HepG2 (cell line): ENCODE measurements around the gene GLRA3. TPM values are rescaled to one million over a fixed set of nuclear protein-coding genes. Genes with fewer than 3 reads are reported as not detected.

Experiments
- ATAC-seq: fragments of 200-7000 bp; cut with Tn5 transposase; 3 replicates; pipeline ENCODE4 v1.9.1; 2020; ENCODE audit warnings: mild to moderate bottlenecking, moderate library complexity
- BruUV-seq: library from RNA; stranded (reverse); fragments of 400-500 nt; replicated peaks from 2 replicates; lab custom pipeline; 2021; lab: Mats Ljungman, UMichigan
- CTCF ChIA-PET: fragments of 300-600 bp; formaldehyde crosslinking; extraction: SDS; loops from one replicate; lab custom pipeline; 2021; ENCODE audit warnings: low total read pairs, inconsistent platforms, low intra/inter-chr PET ratio; lab: Yijun Ruan, JAX
- POLR2A ChIA-PET: fragments of 350-600 bp; sonication (Branson Sonifier 250); formaldehyde crosslinking; loops from one replicate; lab custom pipeline; 2020; ENCODE audit warnings: antibody characterized with exemption, inconsistent platforms; lab: Yijun Ruan, JAX
- DNase-seq: peaks from one replicate; pipeline ENCODE4 v3.0.0-alpha.2; 2015; ENCODE audit warnings: low spot score
- FAIRE-seq: peaks from 3 replicates; lab custom pipeline; 2011; peaks lifted over from hg19 to GRCh38; lab: Jason Lieb, UNC
- H2AFZ ChIP-seq: one replicate; pipeline ENCODE4 v1.6.1; 2011; ENCODE audit warnings: low read length, inconsistent platforms
- H3K27ac ChIP-seq: fragments of 300-600 bp; 3 replicates; pipeline ENCODE4 v1.8.0; 2011; ENCODE audit warnings: mixed run types, mild to moderate bottlenecking, mixed read lengths, low read length, inconsistent platforms; ENCODE audit not compliant: insufficient read depth; ENCODE audit errors: extremely low read length
- H3K27me3 ChIP-seq, 2 experiments: fragments of 200-600 bp in 1 of 2; 2 replicates in 1 of 2; 3 replicates in 1 of 2; pipeline versions ENCODE4 v1.6.0 to v1.8.0; 2011; ENCODE audit warnings: low read length in 2 of 2, mild to moderate bottlenecking in 2 of 2, moderate library complexity in 2 of 2, inconsistent platforms in 1 of 2; ENCODE audit not compliant: insufficient read depth in 2 of 2, control insufficient read depth in 1 of 2
- H3K36me3 ChIP-seq, 2 experiments: fragments of 200-600 bp in 1 of 2; replicated peaks in 1 of 2; 2 replicates in 1 of 2; 3 replicates in 1 of 2; pipeline versions ENCODE4 v1.5.1 to v1.8.0; 2011; ENCODE audit warnings: low read length in 2 of 2, inconsistent platforms in 1 of 2; ENCODE audit not compliant: insufficient read depth in 2 of 2, control insufficient read depth in 1 of 2
- H3K4me1 ChIP-seq: 2 replicates; pipeline ENCODE4 v1.5.1; 2012; ENCODE audit warnings: low read length, inconsistent platforms; ENCODE audit not compliant: insufficient read depth
- H3K4me2 ChIP-seq: 2 replicates; pipeline ENCODE4 v1.6.0; 2011; ENCODE audit warnings: low read depth, low read length, inconsistent platforms
- H3K4me3 ChIP-seq, 3 experiments: fragments of 200-600 bp in 1 of 3; sonication (generic), shearing (Covaris generic) in 1 of 3; replicated peaks in 1 of 3; 2 replicates each; pipeline ENCODE4 v1.5.1; 2011 to 2016; ENCODE audit warnings: low read length in 3 of 3, inconsistent platforms in 2 of 3, low read depth in 2 of 3, mild to moderate bottlenecking in 2 of 3, control low read depth in 1 of 3, mixed read lengths in 1 of 3; ENCODE audit not compliant: insufficient read depth in 1 of 3
- H3K79me2 ChIP-seq: one replicate; pipeline ENCODE4 v1.6.1; 2011; ENCODE audit warnings: low read length, inconsistent platforms; ENCODE audit not compliant: insufficient read depth
- H3K9ac ChIP-seq: 2 replicates; pipeline ENCODE4 v1.6.0; 2011; ENCODE audit warnings: mild to moderate bottlenecking, low read depth, low read length, inconsistent platforms; ENCODE audit not compliant: insufficient read depth
- H3K9me3 ChIP-seq: 2 replicates; pipeline ENCODE4 v1.5.1; 2012; ENCODE audit warnings: mild to moderate bottlenecking, low read length
- H4K20me1 ChIP-seq: 2 replicates; pipeline ENCODE4 v1.6.0; 2011; ENCODE audit warnings: inconsistent platforms, mild to moderate bottlenecking, low read length, moderate library complexity; ENCODE audit not compliant: insufficient read depth
- PHF5A ChIP-seq: IDR thresholded peaks from one replicate; pipeline ENCODE4 v1.6.1; 2018; ENCODE audit warnings: low read depth, missing genetic modification reagents; ENCODE audit not compliant: unreplicated experiment
- RBAK ChIP-seq: sonication (generic); formaldehyde crosslinking; IDR thresholded peaks from 2 replicates; pipeline ENCODE4 v1.5.1; 2020; ENCODE audit warnings: mild to moderate bottlenecking, missing genetic modification reagents
- RFX1 ChIP-seq: fragments of 450-650 bp; IDR thresholded peaks from 2 replicates; pipeline ENCODE4 v1.6.1; 2017
- STAT5B ChIP-seq: sonication (generic); formaldehyde crosslinking; IDR thresholded peaks from 2 replicates; pipeline ENCODE4 v1.4.0; 2020; ENCODE audit warnings: missing genetic modification reagents
- THAP11 ChIP-seq: IDR thresholded peaks from 2 replicates; pipeline ENCODE4 v1.6.1; 2016; ENCODE audit warnings: missing biosample characterization, missing genetic modification reagents
- ZBTB14 ChIP-seq: sonication (generic); formaldehyde crosslinking; IDR thresholded peaks from 2 replicates; pipeline ENCODE4 v1.4.0; 2020; ENCODE audit warnings: missing genetic modification reagents
- ZC3H4 ChIP-seq: sonication (generic); formaldehyde crosslinking; IDR thresholded peaks from 2 replicates; pipeline ENCODE4 v1.4.0; 2020; ENCODE audit warnings: missing genetic modification reagents, borderline replicate concordance
- ZNF232 ChIP-seq: sonication (generic); formaldehyde crosslinking; IDR thresholded peaks from 2 replicates; pipeline ENCODE4 v1.4.0; 2020; ENCODE audit warnings: missing genetic modification reagents, borderline replicate concordance
- ZNF292 ChIP-seq: sonication (generic); formaldehyde crosslinking; IDR thresholded peaks from 2 replicates; pipeline ENCODE4 v1.8.1; 2022; ENCODE audit warnings: mild to moderate bottlenecking, low read depth, missing genetic modification reagents, borderline replicate concordance
- ZNF326 ChIP-seq: sonication (generic); formaldehyde crosslinking; IDR thresholded peaks from 2 replicates; pipeline ENCODE4 v1.4.0; 2020; ENCODE audit warnings: missing genetic modification reagents, borderline replicate concordance
- ZNF44 ChIP-seq: sonication (generic); formaldehyde crosslinking; IDR thresholded peaks from 2 replicates; pipeline ENCODE4 v1.5.1; 2020; ENCODE audit warnings: mild to moderate bottlenecking, missing genetic modification reagents
- ZNF646 ChIP-seq: sonication (generic); formaldehyde crosslinking; IDR thresholded peaks from 2 replicates; pipeline ENCODE4 v1.9.0; 2021; ENCODE audit warnings: mild to moderate bottlenecking, missing genetic modification reagents
- ZNF775 ChIP-seq: sonication (generic); formaldehyde crosslinking; IDR thresholded peaks from 2 replicates; pipeline ENCODE4 v1.4.0; 2020; ENCODE audit warnings: missing genetic modification reagents, mild to moderate bottlenecking, moderate library complexity, borderline replicate concordance
- ZNF781 ChIP-seq: sonication (generic); formaldehyde crosslinking; IDR thresholded peaks from 2 replicates; pipeline ENCODE4 v1.5.1; 2020; ENCODE audit warnings: borderline replicate concordance, mild to moderate bottlenecking, missing genetic modification reagents; ENCODE audit errors: not compliant biosample characterization
- WGBS: methylation state at CpG from one replicate; pipeline ENCODE4 v1.1.6; 2017; ENCODE audit warnings: low lambda C conversion rate; 5-methylcytosine and 5-hydroxymethylcytosine counted together
- in situ Hi-C: cut with HindIII; loops from 2 replicates; pipeline ENCODE4 v1.10.0; 2017; ENCODE audit warnings: low pct_unique_long_range_greater_than_20kb; ENCODE audit not compliant: extremely low pct_ligation_motif_present
- intact Hi-C: fragments of 100-400 bp; cut with micrococcal nuclease; formaldehyde crosslinking; loops from one replicate; pipeline ENCODE4 v1.10.0; 2022; ENCODE audit not compliant: unreplicated experiment
- polyA plus RNA-seq, 8 experiments: library from polyadenylated mRNA; depleted of rRNA in 3 of 8; stranded (reverse) in 7 of 8; unstranded in 1 of 8; fragments of >200 nt; fragmentation: Illumina TruSeq in 4 of 8; extraction: Trizol in 4 of 8; gene quantifications; 2 replicates each; pipeline versions ENCODE4 v1.2.1 to v1.2.3, GENCODE V29; 2011 to 2016; ENCODE audit warnings: low read depth in 4 of 8, missing spikeins in 1 of 8, mixed read lengths in 1 of 8; ENCODE audit not compliant: insufficient read depth in 1 of 8
- total RNA-seq, 5 experiments: library from RNA; depleted of rRNA; stranded (reverse); fragments of >200 nt; fragmentation: Illumina TruSeq; extraction: Trizol; gene quantifications; 2 replicates each; pipeline ENCODE4 v1.2.3, GENCODE V29; 2016; ENCODE audit warnings: low read depth in 1 of 5
- TF ChIP-seq, protein P1 (sequence below): sonication (generic); formaldehyde crosslinking; IDR thresholded peaks from 2 replicates; pipeline ENCODE4 v1.4.0; 2020; ENCODE audit warnings: mild to moderate bottlenecking, low read depth, missing genetic modification reagents

The GLRA3 gene
- total and polyA plus RNA-seq, 2 of the 13 experiments (the other 11 are each of a cell fraction or from before 2014, with no cell fraction given), result not detected

- ATAC-seq, result no peak
- H3K79me2 ChIP-seq, result no peaks in the 10 kb centered on the region
- no peaks in the 10 kb centered on the region for H3K36me3 ChIP-seq
- no peaks in the 10 kb centered on the region for H3K27me3 ChIP-seq
- in situ Hi-C loops (loop anchor here (10.0 kb wide), 1 partner anchor 771 kb away; no protein-coding TSS in a partner anchor), intact Hi-C loops (loop anchor here (2.0 to 10.0 kb wide), 2 partner anchors 489 to 1581 kb away; no protein-coding TSS in a partner anchor)
- no peak overlapping the region for H3K4me3 ChIP-seq
- no peaks in the 10 kb centered on the region for H4K20me1 ChIP-seq
- H2AFZ ChIP-seq, result no peak overlapping the region
- ChIA-PET POLR2A (no interaction called here), CTCF (interaction anchor here (1.8 kb wide), 1 partner anchor 773 kb away, joined by 18 read pairs; no protein-coding TSS in a partner anchor)
- H3K9me3 ChIP-seq, result no peaks in the 10 kb centered on the region
- no peak overlapping the region for H3K9ac ChIP-seq
- no TSS peak for BruUV-seq
- FAIRE-seq, result no peak
- no peak overlapping the region for H3K27ac ChIP-seq
- DNase-seq, result no peak
- WGBS, result 23% methylated on average over 4 of the region's 4 CpGs
- no peak overlapping the region for H3K4me2 ChIP-seq
- TF ChIP-seq ZC3H4 (CRISPR knock-in tag) (no peak), ZNF292 (CRISPR knock-in tag) (no peak), ZNF326 (CRISPR knock-in tag) (no peak), STAT5B (CRISPR knock-in tag) (no peak), PHF5A (CRISPR knock-in tag) (no peak), RBAK (CRISPR knock-in tag) (no peak), RFX1 (no peak), ZNF232 (no peak), ZNF44 (CRISPR knock-in tag) (no peak), ZNF781 (CRISPR knock-in tag) (no peak), ZBTB14 (CRISPR knock-in tag) (no peak), THAP11 (CRISPR knock-in tag) (no peak), ZNF775 (CRISPR knock-in tag) (no peak), ZNF646 (CRISPR knock-in tag) (no peak)
- TF ChIP-seq, protein P1, sequence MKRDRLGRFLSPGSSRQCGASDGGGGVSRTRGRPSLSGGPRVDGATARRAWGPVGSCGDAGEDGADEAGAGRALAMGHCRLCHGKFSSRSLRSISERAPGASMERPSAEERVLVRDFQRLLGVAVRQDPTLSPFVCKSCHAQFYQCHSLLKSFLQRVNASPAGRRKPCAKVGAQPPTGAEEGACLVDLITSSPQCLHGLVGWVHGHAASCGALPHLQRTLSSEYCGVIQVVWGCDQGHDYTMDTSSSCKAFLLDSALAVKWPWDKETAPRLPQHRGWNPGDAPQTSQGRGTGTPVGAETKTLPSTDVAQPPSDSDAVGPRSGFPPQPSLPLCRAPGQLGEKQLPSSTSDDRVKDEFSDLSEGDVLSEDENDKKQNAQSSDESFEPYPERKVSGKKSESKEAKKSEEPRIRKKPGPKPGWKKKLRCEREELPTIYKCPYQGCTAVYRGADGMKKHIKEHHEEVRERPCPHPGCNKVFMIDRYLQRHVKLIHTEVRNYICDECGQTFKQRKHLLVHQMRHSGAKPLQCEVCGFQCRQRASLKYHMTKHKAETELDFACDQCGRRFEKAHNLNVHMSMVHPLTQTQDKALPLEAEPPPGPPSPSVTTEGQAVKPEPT (CRISPR knock-in tag), result no peak
- no peaks in the 10 kb centered on the region for H3K4me1 ChIP-seq
Measured at GRCh38 chr4:174763454-174764104, 65.5 kb downstream of the GLRA3 start.
